ENCODE data around the gene IL15RA. TPM values are rescaled to one million over a fixed set of nuclear protein-coding genes. Genes with fewer than 3 reads are reported as not detected.

Gene IL15RA
- total and polyA plus RNA-seq, 2 donors (not counting 1 experiment from before 2014, with no cell fraction given): 9.3 to 9.6 TPM

- CTCF ChIA-PET: interaction anchor here (0.7 kb wide), 1 partner anchor 514 kb away, joined by 4 read pairs; no protein-coding TSS in a partner anchor
- H3K4me3 Mint-ChIP-seq: no peak overlapping the region
- ATAC-seq (ENCODE audit: low read depth) (no peak), DNase-seq (no peak)
- no peak overlapping the region for H3K27ac Mint-ChIP-seq
- H3K27me3 Mint-ChIP-seq: no peaks in the 10 kb centered on the region
- 81% methylated on average over 3 of the region's 6 CpGs for WGBS (ENCODE audit: insufficient coverage)
- no peak overlapping the region for H3K27ac ChIP-seq (ENCODE audit: low read length in 2 of 2)
- no peaks in the 10 kb centered on the region for H3K4me1 ChIP-seq (ENCODE audit: control insufficient read depth in 2 of 2, insufficient read depth in 2 of 2, low read length in 2 of 2)
- no peak overlapping the region for H2AFZ ChIP-seq (ENCODE audit: insufficient read depth, low read depth, low read length, poor library complexity, severe bottlenecking)
- peaks cover 0 to 13% of the 10 kb centered on the region in 2 experiments for H3K36me3 ChIP-seq (replicated peaks in 1 of 2; ENCODE audit: control extremely low read depth in 1 of 2, control insufficient read depth in 1 of 2, extremely low read depth in 1 of 2, insufficient read depth in 2 of 2, low read length in 1 of 2)
- H3K4me2 ChIP-seq (replicated peaks; ENCODE audit: low read depth, low read length, poor library complexity, severe bottlenecking): no peak overlapping the region
- no peaks in the 10 kb centered on the region for H3K9me3 Mint-ChIP-seq (ENCODE audit: insufficient read depth)
- H4K20me1 ChIP-seq (ENCODE audit: control insufficient read depth, insufficient read depth, low read length, poor library complexity, severe bottlenecking): no peaks in the 10 kb centered on the region
- no peaks in the 10 kb centered on the region for H3K27me3 ChIP-seq (replicated peaks in 1 of 4; ENCODE audit: control extremely low read depth in 1 of 4, control insufficient read depth in 3 of 4, insufficient read depth in 4 of 4, low read length in 3 of 4)
- H3K9me3 ChIP-seq (ENCODE audit: control extremely low read depth in 1 of 3, control insufficient read depth in 2 of 3, insufficient read depth in 1 of 3, low read length in 2 of 3): no peaks in the 10 kb centered on the region
- TF ChIP-seq CTCF (IDR thresholded peaks at IDR 0.05) (no peak), EZH2 (IDR thresholded peaks at IDR 0.05; ENCODE audit: borderline replicate concordance, insufficient read depth, low read depth, low read length, poor library complexity, severe bottlenecking) (no peak)
- intact Hi-C loops (cut with micrococcal nuclease): no loop called here
- H3K9ac ChIP-seq (ENCODE audit: low read length): no peak overlapping the region
- no peaks in the 10 kb centered on the region for H3K4me1 Mint-ChIP-seq
- H3K79me2 ChIP-seq (ENCODE audit: control insufficient read depth, insufficient read depth, low read length): no peaks in the 10 kb centered on the region
- no peak overlapping the region for H3K4me3 ChIP-seq (ENCODE audit: control extremely low read depth in 1 of 5, extremely low read depth in 1 of 5, insufficient read depth in 1 of 5, low read depth in 2 of 5, low read length in 4 of 5)
- POLR2A ChIA-PET: no interaction called here
These were observed 18.7 kb downstream of the IL15RA start for GRCh38 chr10:5958675-5959074.

GRCh38 chr10:5958077-5958476, 19.3 kb downstream of the IL15RA start:
- CTCF ChIA-PET: interaction anchor here (0.7 kb wide), 1 partner anchor 514 kb away, joined by 4 read pairs; no protein-coding TSS in a partner anchor
- H3K9me3 Mint-ChIP-seq (ENCODE audit: insufficient read depth): no peaks in the 10 kb centered on the region
- H2AFZ ChIP-seq (ENCODE audit: insufficient read depth, low read depth, low read length, poor library complexity, severe bottlenecking): no peak overlapping the region
- POLR2A ChIA-PET: no interaction called here
- H3K4me2 ChIP-seq (replicated peaks; ENCODE audit: low read depth, low read length, poor library complexity, severe bottlenecking): no peak overlapping the region
- ATAC-seq (ENCODE audit: low read depth) (no peak), DNase-seq (no peak)
- no peaks in the 10 kb centered on the region for H3K4me1 ChIP-seq (ENCODE audit: control insufficient read depth in 2 of 2, insufficient read depth in 2 of 2, low read length in 2 of 2)
- no peaks in the 10 kb centered on the region for H3K27me3 Mint-ChIP-seq
- no peaks in the 10 kb centered on the region for H3K4me1 Mint-ChIP-seq
- 100% methylated on average over 2 of the region's 2 CpGs for WGBS (ENCODE audit: insufficient coverage)
- H3K9me3 ChIP-seq (ENCODE audit: control extremely low read depth in 1 of 3, control insufficient read depth in 2 of 3, insufficient read depth in 1 of 3, low read length in 2 of 3): no peaks in the 10 kb centered on the region
- H4K20me1 ChIP-seq (ENCODE audit: control insufficient read depth, insufficient read depth, low read length, poor library complexity, severe bottlenecking): no peaks in the 10 kb centered on the region
- no peak for TF ChIP-seq CTCF (IDR thresholded peaks at IDR 0.05)
- H3K79me2 ChIP-seq (ENCODE audit: control insufficient read depth, insufficient read depth, low read length): no peaks in the 10 kb centered on the region
- peaks cover 0 to 10% of the 10 kb centered on the region in 2 experiments for H3K36me3 ChIP-seq (replicated peaks in 1 of 2; ENCODE audit: control extremely low read depth in 1 of 2, control insufficient read depth in 1 of 2, extremely low read depth in 1 of 2, insufficient read depth in 2 of 2, low read length in 1 of 2)
- H3K9ac ChIP-seq (ENCODE audit: low read length): no peak overlapping the region
- H3K27me3 ChIP-seq (replicated peaks in 1 of 4; ENCODE audit: control extremely low read depth in 1 of 4, control insufficient read depth in 3 of 4, insufficient read depth in 4 of 4, low read length in 3 of 4): no peaks in the 10 kb centered on the region
- intact Hi-C loops (cut with micrococcal nuclease): no loop called here
- no peak overlapping the region for H3K27ac Mint-ChIP-seq
- no peak overlapping the region for H3K4me3 Mint-ChIP-seq
- no peak overlapping the region for H3K4me3 ChIP-seq (ENCODE audit: control extremely low read depth in 1 of 5, extremely low read depth in 1 of 5, insufficient read depth in 1 of 5, low read depth in 2 of 5, low read length in 4 of 5)
- no peak overlapping the region for H3K27ac ChIP-seq (ENCODE audit: low read length in 2 of 2)

Measured in B cell (primary cell).